CD4-positive, CD25-positive, alpha-beta regulatory T cell (primary cell): ENCODE results near the gene SH2B2. TPM values are rescaled to one million over a fixed set of nuclear protein-coding genes. Genes with fewer than 3 reads are reported as not detected.
A peak's percentile ranks its signal among the peaks of the same experiment; 100 is the strongest.
"Not testable (repeated sequence)": the region's sequence is repeated elsewhere in the genome, so short reads cannot be mapped to it uniquely, and the experiment has no call there.

ENCODE experiments used
- ATAC-seq, 2 donors: fragments of 150-1000 bp; cut with Tn5 transposase; one replicate each; pipeline ENCODE4 v1.10.0; 2021; ENCODE audit warnings: low read depth in 2 of 2, moderate number of reproducible peaks in 2 of 2, moderate library complexity in 1 of 2
- DNase-seq, 3 donors: peaks; one replicate each; pipeline versions ENCODE4 v3.0.0 to v3.0.0-alpha.2; 2012 to 2022; ENCODE audit warnings: mixed read lengths in 1 of 3
- H3K27ac ChIP-seq: one replicate; pipeline ENCODE4 v1.7.0; 2013; ENCODE audit warnings: mild to moderate bottlenecking, low read length; ENCODE audit not compliant: insufficient read depth, poor library complexity, severe bottlenecking
- H3K27me3 ChIP-seq: one replicate; pipeline ENCODE4 v1.7.0; 2013; ENCODE audit warnings: low read length; ENCODE audit not compliant: control insufficient read depth, insufficient read depth
- H3K36me3 ChIP-seq: one replicate; pipeline ENCODE4 v1.7.0; 2013; ENCODE audit warnings: mild to moderate bottlenecking, low read length, moderate library complexity; ENCODE audit not compliant: control insufficient read depth, insufficient read depth
- H3K4me1 ChIP-seq: 2 replicates; pipeline ENCODE4 v1.7.0; 2013; ENCODE audit warnings: mild to moderate bottlenecking, low read length; ENCODE audit not compliant: insufficient read depth, control insufficient read depth, poor library complexity, severe bottlenecking
- H3K4me3 ChIP-seq: one replicate; pipeline ENCODE4 v1.7.0; 2013; ENCODE audit warnings: low read depth, mild to moderate bottlenecking, low read length, moderate library complexity
- H3K9me3 ChIP-seq, 2 experiments: 1 replicate in 1 of 2; 2 replicates in 1 of 2; pipeline ENCODE4 v1.7.0; 2013; ENCODE audit warnings: low read length in 2 of 2, mild to moderate bottlenecking in 1 of 2, moderate library complexity in 1 of 2; ENCODE audit not compliant: control insufficient read depth in 2 of 2
- H3K27ac Mint-ChIP-seq, 3 donors: one replicate each; pipeline ENCODE4 v1.8.0; 2020 to 2022; ENCODE audit warnings: mild to moderate bottlenecking in 3 of 3, mixed read lengths in 3 of 3, moderate library complexity in 2 of 3
- H3K27me3 Mint-ChIP-seq: one replicate; pipeline ENCODE4 v1.8.0; 2022; ENCODE audit warnings: mild to moderate bottlenecking, mixed read lengths
- H3K36me3 Mint-ChIP-seq: one replicate; pipeline ENCODE4 v1.8.0; 2020; ENCODE audit warnings: mixed read lengths
- H3K4me1 Mint-ChIP-seq, 4 donors: one replicate each; pipeline ENCODE4 v1.8.0; 2020 to 2022; ENCODE audit warnings: mixed read lengths in 4 of 4, mild to moderate bottlenecking in 1 of 4
- H3K4me3 Mint-ChIP-seq, 4 donors: one replicate each; pipeline ENCODE4 v1.8.0; 2020 to 2022; ENCODE audit warnings: mild to moderate bottlenecking in 4 of 4, mixed read lengths in 4 of 4, moderate library complexity in 3 of 4
- H3K9me3 Mint-ChIP-seq, 7 donors: one replicate each; pipeline ENCODE4 v1.8.0; 2020 to 2022; ENCODE audit warnings: mixed read lengths in 7 of 7, mild to moderate bottlenecking in 3 of 7, moderate library complexity in 2 of 7
- polyA plus RNA-seq, 4 donors: library from polyadenylated mRNA; unstranded; fragments of 300-500 nt; fragmentation: Illumina TruSeq; gene quantifications; one replicate each; pipeline ENCODE4 v1.2.3, GENCODE V29; 2021
- total RNA-seq: library from RNA; stranded (reverse); gene quantifications from one replicate; pipeline ENCODE4 v1.2.3, GENCODE V29; 2022

SH2B2 gene
- total and polyA plus RNA-seq, 5 donors from 2014 or later: 0.24 to 0.94 (median 0.70) TPM

DNA sequence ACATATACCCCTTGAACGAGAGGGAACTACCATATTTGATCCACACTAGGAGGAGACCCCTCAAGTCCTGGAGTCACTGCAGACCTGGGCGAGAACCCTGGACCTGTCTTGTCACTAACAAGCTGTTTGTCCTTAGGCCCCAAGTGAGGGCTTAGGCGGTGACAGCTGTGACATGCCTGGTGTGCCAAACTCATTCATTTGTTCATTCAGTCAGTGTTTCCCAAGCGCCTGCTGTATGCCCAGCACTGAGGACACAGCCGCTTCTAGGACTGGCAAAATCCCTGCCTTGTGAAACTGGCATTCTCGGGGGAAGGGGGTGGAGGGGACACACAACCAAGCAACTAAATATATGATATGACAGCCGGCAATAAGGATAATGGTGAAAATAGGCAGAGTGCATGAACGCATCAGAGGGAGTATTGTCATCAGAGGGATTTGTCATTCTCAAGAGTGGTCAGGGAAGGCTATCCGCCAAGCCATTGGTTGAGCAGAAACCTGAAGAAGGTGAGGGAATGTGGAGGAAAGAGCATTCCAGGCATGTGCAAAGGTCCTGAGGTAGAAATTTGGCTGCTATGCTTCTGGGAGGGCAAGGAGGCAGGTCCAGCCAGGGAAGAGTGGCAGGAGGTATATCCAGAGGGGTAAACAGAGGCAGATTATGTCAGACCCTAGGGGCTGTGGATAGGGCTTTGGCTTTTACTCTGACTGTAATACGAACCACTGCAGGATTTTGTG, 11.0 kb downstream of the SH2B2 start:
- Mint-ChIP-seq H3K27me3 (no peaks in the 10 kb centered on the region), H3K9me3 (peaks cover 0 to 1% (median 0%) of the 10 kb centered on the region in 7 donors), H3K4me1 (no peaks in the 10 kb centered on the region), H3K36me3 (no peaks in the 10 kb centered on the region), H3K27ac (no peak overlapping the region), H3K4me3 (no peak overlapping the region)
- no peak overlapping the region for H3K27ac ChIP-seq
- no peak for DNase-seq
- no peaks in the 10 kb centered on the region for H3K27me3 ChIP-seq
- no peak overlapping the region for H3K4me3 ChIP-seq
- no peaks in the 10 kb centered on the region for H3K36me3 ChIP-seq
- H3K9me3 ChIP-seq: no peaks in the 10 kb centered on the region
- H3K4me1 ChIP-seq: no peaks in the 10 kb centered on the region
- no peak for ATAC-seq

GRCh38 chr7:102300643-102301221, 14.1 kb downstream of the SH2B2 start:
- Mint-ChIP-seq H3K36me3 (no peaks in the 10 kb centered on the region), H3K4me3 (no peak overlapping the region), H3K4me1 (peaks cover 0 to 3% (median 0%) of the 10 kb centered on the region in 4 donors), H3K27me3 (no peaks in the 10 kb centered on the region), H3K9me3 (peaks cover 0 to 1% (median 0%) of the 10 kb centered on the region in 7 donors), H3K27ac (no peak overlapping the region)
- Histone ChIP-seq H3K9me3 (no peaks in the 10 kb centered on the region), H3K27ac (no peak overlapping the region), H3K27me3 (no peaks in the 10 kb centered on the region), H3K4me3 (no peak overlapping the region), H3K36me3 (no peaks in the 10 kb centered on the region), H3K4me1 (peaks cover 3% of the 10 kb centered on the region)
- ATAC-seq (no peak), DNase-seq (no peak)

DNA sequence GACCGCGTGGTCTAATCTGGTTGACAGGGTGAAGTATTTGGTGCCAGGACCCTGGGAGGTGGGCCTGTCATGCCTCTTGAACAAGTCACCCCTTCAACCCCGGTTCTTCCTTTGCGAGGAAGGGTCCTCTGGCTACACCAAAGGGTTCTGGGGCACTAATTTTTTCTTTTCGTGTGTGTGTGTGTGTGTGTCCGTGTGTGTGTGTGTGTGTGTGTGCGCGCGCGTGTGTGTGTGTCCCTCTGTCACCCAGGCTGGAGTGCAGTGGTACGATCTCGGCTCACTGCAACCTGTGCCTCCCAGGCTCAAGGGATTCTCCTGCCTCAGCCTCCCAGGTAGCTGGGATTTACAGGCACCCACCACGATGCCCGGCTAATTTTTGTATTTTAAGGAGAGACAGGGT, 14.7 kb downstream of the SH2B2 start:
- H3K27me3 Mint-ChIP-seq, DNase-seq, H3K9me3 Mint-ChIP-seq, H3K36me3 ChIP-seq, H3K4me1 Mint-ChIP-seq, H3K27ac Mint-ChIP-seq, H3K4me1 ChIP-seq, H3K9me3 ChIP-seq, H3K27ac ChIP-seq, H3K36me3 Mint-ChIP-seq, H3K4me3 Mint-ChIP-seq, H3K4me3 ChIP-seq, H3K27me3 ChIP-seq, ATAC-seq: not testable (repeated sequence)

DNA sequence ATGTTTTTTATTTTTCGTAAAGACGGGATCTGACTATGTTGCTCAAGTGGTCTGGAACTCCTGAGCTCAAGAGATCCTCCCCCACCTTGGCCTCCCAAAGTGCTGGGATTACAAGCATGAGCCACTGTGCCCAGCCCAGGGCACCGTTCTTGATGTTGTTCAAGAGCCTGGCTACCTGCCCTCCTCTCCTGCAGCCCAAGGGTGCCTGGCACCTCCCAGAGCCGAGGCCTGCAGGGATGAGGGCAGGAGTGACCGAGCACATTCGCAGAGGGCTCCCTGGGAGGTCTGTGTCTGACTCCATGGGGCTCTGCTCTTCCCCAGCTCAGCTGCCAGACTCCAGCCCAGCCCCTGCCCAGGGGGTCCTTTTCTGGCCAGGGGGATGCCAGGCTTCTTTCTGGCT, 15.4 kb downstream of the SH2B2 start:
- Histone ChIP-seq H3K9me3 (no peaks in the 10 kb centered on the region), H3K27ac (no peak overlapping the region), H3K4me1 (peaks cover 10% of the 10 kb centered on the region), H3K27me3 (no peaks in the 10 kb centered on the region), H3K36me3 (no peaks in the 10 kb centered on the region), H3K4me3 (no peak overlapping the region)
- Mint-ChIP-seq H3K27ac (no peak overlapping the region), H3K9me3 (peaks cover 0 to 1% (median 0%) of the 10 kb centered on the region in 7 donors), H3K36me3 (no peaks in the 10 kb centered on the region), H3K27me3 (no peaks in the 10 kb centered on the region), H3K4me1 (peaks cover 0 to 11% (median 2%) of the 10 kb centered on the region in 4 donors), H3K4me3 (no peak overlapping the region)
- ATAC-seq: no peak
- DNase-seq: no peak

DNA sequence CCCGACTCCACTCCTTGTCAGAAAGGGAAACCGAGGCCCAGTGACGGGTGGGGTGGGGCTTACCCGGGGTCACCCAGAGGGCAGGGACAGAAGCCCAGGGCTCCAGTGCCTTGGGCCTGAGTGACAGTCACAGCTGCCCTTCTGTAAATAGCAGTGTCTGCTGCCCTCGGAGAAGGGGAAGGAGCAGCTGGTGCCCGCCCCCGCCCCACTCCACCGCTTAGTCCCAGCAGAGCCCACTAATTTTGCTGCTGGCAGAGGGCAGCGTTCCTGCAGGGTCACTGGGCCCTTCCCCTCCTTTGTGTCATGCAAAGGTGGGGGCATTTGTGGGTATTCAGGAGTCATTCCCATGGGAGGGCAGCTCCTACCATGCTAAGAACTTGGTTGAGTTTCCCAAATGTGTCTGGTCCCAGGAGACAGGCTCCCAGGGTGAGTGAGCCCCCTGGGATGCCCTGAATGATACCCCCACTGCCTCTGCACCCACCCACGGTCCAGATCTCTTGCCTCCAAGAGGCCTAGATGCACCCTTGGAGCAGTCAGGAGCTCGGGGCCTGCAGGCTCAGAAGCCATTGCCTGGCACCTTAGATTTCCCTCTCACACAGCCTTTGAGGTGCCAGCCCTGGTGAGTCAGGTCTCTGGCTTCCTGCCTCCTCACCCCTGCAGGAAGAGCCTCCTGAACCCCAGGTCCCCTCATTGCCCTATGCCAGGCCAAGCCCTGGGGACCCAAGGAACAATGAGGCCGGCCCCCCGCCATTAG, 17.2 kb downstream of the SH2B2 start:
- Histone ChIP-seq H3K27me3 (no peaks in the 10 kb centered on the region), H3K4me1 (peaks cover 16% of the 10 kb centered on the region), H3K9me3 (no peaks in the 10 kb centered on the region), H3K27ac (no peak overlapping the region), H3K4me3 (no peak overlapping the region), H3K36me3 (no peaks in the 10 kb centered on the region)
- DNase-seq: peak in 1 of 3 donors; percentile 58
- peak overlapping the region in 1 of 3 donors; percentile 31 for H3K27ac Mint-ChIP-seq
- H3K9me3 Mint-ChIP-seq: no peaks in the 10 kb centered on the region
- H3K4me3 Mint-ChIP-seq: no peak overlapping the region
- H3K27me3 Mint-ChIP-seq: no peaks in the 10 kb centered on the region
- H3K4me1 Mint-ChIP-seq: peaks cover 0 to 14% (median 2%) of the 10 kb centered on the region in 4 donors
- no peaks in the 10 kb centered on the region for H3K36me3 Mint-ChIP-seq
- ATAC-seq: peak in 1 of 2 donors; percentile 34

GRCh38 chr7:102304668-102305067, 18.0 kb downstream of the SH2B2 start:
- Mint-ChIP-seq H3K4me3 (no peak overlapping the region), H3K4me1 (peaks cover 0 to 14% (median 2%) of the 10 kb centered on the region in 4 donors), H3K27me3 (no peaks in the 10 kb centered on the region), H3K27ac (no peak overlapping the region), H3K36me3 (no peaks in the 10 kb centered on the region), H3K9me3 (no peaks in the 10 kb centered on the region)
- H3K27me3 ChIP-seq: no peaks in the 10 kb centered on the region
- H3K36me3 ChIP-seq: no peaks in the 10 kb centered on the region
- ATAC-seq (no peak), DNase-seq (no peak)
- H3K9me3 ChIP-seq: no peaks in the 10 kb centered on the region
- peaks cover 16% of the 10 kb centered on the region for H3K4me1 ChIP-seq
- no peak overlapping the region for H3K27ac ChIP-seq
- no peak overlapping the region for H3K4me3 ChIP-seq

DNA sequence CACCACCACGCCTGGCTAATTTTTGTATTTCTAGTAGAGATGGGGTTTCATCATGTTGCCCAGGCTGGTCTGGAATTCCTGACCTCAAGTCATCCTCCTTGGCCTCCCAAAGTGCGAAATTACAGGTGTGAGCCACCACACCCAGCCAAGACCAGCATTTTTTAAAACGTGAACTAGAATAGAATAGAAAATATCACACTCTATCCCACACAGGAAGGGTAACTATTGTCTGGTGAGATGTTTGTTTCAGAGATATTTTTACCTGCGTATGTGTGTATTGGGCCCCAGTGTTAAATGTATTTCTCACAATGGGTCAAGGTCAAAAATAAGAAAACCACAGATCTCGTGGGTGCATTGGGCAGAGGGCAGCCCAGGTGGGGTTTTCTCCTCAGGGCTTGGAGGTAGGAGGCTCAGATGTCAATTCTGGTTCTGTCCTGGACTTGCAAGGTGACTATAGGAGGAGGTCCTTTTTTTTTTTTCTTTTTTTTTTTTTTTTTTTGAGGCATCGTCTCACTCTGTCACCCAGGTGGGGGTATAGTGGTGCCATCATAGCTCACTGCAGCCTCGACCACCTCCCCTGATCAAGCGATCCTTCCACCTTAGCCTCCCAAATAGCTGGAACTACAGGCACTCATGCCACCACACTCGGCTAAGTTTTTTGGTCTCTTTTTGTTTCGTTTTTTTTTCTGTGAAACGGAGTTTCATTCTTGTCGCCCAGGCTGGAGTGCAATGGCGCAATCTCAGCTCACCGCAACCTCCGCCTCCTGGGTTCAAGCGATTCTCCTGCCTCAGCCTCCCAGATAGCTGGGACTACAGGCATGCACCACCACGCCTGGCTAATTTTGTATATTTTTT, 19.0 kb downstream of the SH2B2 start:
- H3K4me1 ChIP-seq: peaks cover 16% of the 10 kb centered on the region

More for the DNA sequence above, 19.0 kb downstream of the SH2B2 start:
- Mint-ChIP-seq H3K4me3 (peak overlapping the region in 2 of 4 donors; percentile 50 to 61), H3K36me3 (no peaks in the 10 kb centered on the region), H3K9me3 (no peaks in the 10 kb centered on the region), H3K4me1 (peaks cover 0 to 14% (median 2%) of the 10 kb centered on the region in 4 donors), H3K27ac (peak overlapping the region in 2 of 3 donors; percentile 77 to 91), H3K27me3 (no peaks in the 10 kb centered on the region)
- Histone ChIP-seq H3K4me3 (no peak overlapping the region), H3K9me3 (no peaks in the 10 kb centered on the region), H3K36me3 (no peaks in the 10 kb centered on the region), H3K27me3 (no peaks in the 10 kb centered on the region), H3K27ac (no peak overlapping the region)
- DNase-seq (no peak), ATAC-seq (no peak)
